AG04450 (cell line): Measurements from ENCODE around the gene TIMM8B. TPM values are rescaled to one million over a fixed set of nuclear protein-coding genes. Genes with fewer than 3 reads are reported as not detected.
A peak's percentile ranks its signal among the peaks of the same experiment; 100 is the strongest.

Experiments used
- CTCF ChIA-PET: fragments of 300-600, 350-600 bp; formaldehyde crosslinking; extraction: SDS; loops from one replicate; lab custom pipeline; 2022; ENCODE audit warnings: antibody characterized with exemption, inconsistent platforms; lab: Charles Lee
- POLR2A ChIA-PET: fragments of 350-600 bp; formaldehyde crosslinking; extraction: SDS; loops from one replicate; lab custom pipeline; 2021; ENCODE audit warnings: antibody characterized with exemption, inconsistent platforms; lab: Yijun Ruan, JAX
- DNase-seq: peaks from one replicate; pipeline ENCODE4 v3.0.0-alpha.2; 2011; ENCODE audit warnings: low read depth, low spot score
- H3K27ac ChIP-seq: one replicate; pipeline ENCODE4 v1.5.1; 2012; ENCODE audit warnings: low read depth, low read length, control low read depth
- H3K27me3 ChIP-seq: one replicate; pipeline ENCODE4 v1.6.0; 2012; ENCODE audit warnings: low read length; ENCODE audit not compliant: control insufficient read depth, insufficient read depth
- H3K4me3 ChIP-seq: 2 replicates; pipeline ENCODE4 v1.5.1; 2011; ENCODE audit warnings: mild to moderate bottlenecking, low read depth, low read length, control low read depth
- H3K9me3 ChIP-seq: 2 replicates; pipeline ENCODE4 v1.5.1; 2012; ENCODE audit warnings: low read length; ENCODE audit not compliant: control insufficient read depth, insufficient read depth
- polyA plus RNA-seq: library from polyadenylated mRNA; depleted of rRNA; stranded (reverse); fragments of >200 nt; gene quantifications from 2 replicates; pipeline ENCODE4 v1.2.3, GENCODE V29; 2011
- TF ChIP-seq, protein P1 (sequence below): IDR thresholded peaks from 2 replicates; pipeline ENCODE4 v1.5.1; 2011; ENCODE audit warnings: low read depth, low read length, control low read depth, inconsistent platforms

Gene TIMM8B
- polyA plus RNA-seq, 1 experiment = 106 TPM

DNA sequence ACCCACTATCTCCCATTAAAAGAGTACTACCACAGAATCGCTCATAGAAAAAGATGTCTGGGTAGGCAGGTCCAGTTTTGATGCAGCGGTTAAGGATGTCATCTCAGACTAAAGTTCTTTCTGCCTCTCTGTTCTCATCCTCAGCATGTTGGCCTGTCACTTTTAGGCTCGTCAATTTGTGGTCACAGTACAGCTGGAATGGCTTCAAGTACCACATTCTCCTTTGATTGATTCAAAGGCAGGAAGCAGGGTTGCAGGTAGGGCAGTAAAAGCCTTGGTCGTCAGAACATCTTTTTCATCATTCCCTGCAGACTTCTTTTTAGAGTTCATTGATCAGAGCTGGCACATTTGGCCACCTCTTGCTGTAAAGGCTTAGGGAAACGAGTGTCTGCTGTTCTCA lies 28.8 kb upstream of the TIMM8B start:
- Histone ChIP-seq H3K27ac (no peak overlapping the region), H3K9me3 (no peaks in the 10 kb centered on the region), H3K4me3 (no peak overlapping the region), H3K27me3 (no peaks in the 10 kb centered on the region)
- ChIA-PET CTCF (interaction anchor here (3.7 to 6.8 kb wide), 4 partner anchors 13 to 166 kb away, joined by 41 to 140 read pairs (median 64); no protein-coding TSS in a partner anchor), POLR2A (no interaction called here)
- no peak for DNase-seq
- TF ChIP-seq, protein P1, sequence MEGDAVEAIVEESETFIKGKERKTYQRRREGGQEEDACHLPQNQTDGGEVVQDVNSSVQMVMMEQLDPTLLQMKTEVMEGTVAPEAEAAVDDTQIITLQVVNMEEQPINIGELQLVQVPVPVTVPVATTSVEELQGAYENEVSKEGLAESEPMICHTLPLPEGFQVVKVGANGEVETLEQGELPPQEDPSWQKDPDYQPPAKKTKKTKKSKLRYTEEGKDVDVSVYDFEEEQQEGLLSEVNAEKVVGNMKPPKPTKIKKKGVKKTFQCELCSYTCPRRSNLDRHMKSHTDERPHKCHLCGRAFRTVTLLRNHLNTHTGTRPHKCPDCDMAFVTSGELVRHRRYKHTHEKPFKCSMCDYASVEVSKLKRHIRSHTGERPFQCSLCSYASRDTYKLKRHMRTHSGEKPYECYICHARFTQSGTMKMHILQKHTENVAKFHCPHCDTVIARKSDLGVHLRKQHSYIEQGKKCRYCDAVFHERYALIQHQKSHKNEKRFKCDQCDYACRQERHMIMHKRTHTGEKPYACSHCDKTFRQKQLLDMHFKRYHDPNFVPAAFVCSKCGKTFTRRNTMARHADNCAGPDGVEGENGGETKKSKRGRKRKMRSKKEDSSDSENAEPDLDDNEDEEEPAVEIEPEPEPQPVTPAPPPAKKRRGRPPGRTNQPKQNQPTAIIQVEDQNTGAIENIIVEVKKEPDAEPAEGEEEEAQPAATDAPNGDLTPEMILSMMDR = no peak

GRCh38 chr11:112114460-112114859 lies 27.9 kb upstream of the TIMM8B start:
- no peak for DNase-seq
- no peaks in the 10 kb centered on the region for H3K27me3 ChIP-seq
- H3K9me3 ChIP-seq = no peaks in the 10 kb centered on the region
- POLR2A ChIA-PET = interaction anchor here (0.6 kb wide), 1 partner anchor 69 kb away, joined by 3 read pairs; no protein-coding TSS in a partner anchor
- CTCF ChIA-PET = interaction anchor here (0.8 to 6.8 kb wide), 21 partner anchors 8 to 167 kb away, joined by 3 to 140 read pairs (median 12); partner anchors contain the start of genes BCO2, PTS, SDHD and TEX12
- no peak overlapping the region for H3K4me3 ChIP-seq
- H3K27ac ChIP-seq = no peak overlapping the region
- TF ChIP-seq, protein P1 = no peak

- no peak overlapping the region for H3K4me3 ChIP-seq
- ChIA-PET POLR2A (no interaction called here), CTCF (interaction anchor here (0.6 to 6.8 kb wide), 45 partner anchors 9 to 1173 kb away, joined by 3 to 140 read pairs (median 6); partner anchors contain the start of genes BCO2, IL18, PTS and SDHD)
- no peak overlapping the region for H3K27ac ChIP-seq
- no peaks in the 10 kb centered on the region for H3K27me3 ChIP-seq
- DNase-seq = no peak
- no peaks in the 10 kb centered on the region for H3K9me3 ChIP-seq
- TF ChIP-seq, protein P1 = peak; percentile 77
These were observed 27.2 kb upstream of the TIMM8B start for GRCh38 chr11:112113539-112114457.

DNA sequence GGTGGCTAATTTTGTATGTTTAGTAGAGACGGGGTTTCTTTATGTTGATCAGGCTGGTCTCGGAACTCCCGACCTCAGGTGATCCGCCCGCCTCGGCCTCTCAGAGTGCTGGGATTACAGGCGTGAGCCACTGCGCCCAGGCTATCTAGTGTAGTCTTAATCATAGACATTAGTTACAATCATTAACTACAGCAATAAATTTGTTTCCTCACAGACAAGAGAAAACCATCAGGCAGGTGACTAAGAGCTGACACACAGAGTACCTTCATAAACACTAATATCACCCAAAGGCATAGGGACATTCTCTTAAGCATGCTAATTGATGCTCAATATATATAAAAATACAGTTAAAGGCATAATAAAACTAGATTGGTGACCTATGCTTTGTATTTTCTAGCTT lies 19.5 kb upstream of the TIMM8B start:
- no peak overlapping the region for H3K27ac ChIP-seq
- no peaks in the 10 kb centered on the region for H3K27me3 ChIP-seq
- POLR2A ChIA-PET = no interaction called here
- H3K9me3 ChIP-seq = no peaks in the 10 kb centered on the region
- H3K4me3 ChIP-seq = no peak overlapping the region
- DNase-seq = no peak
- TF ChIP-seq, protein P1 = no peak
- CTCF ChIA-PET = interaction anchor here (0.6 to 1.2 kb wide), 2 partner anchors 14 to 174 kb away, joined by 3 to 5 read pairs; no protein-coding TSS in a partner anchor
